ENCODE measurements around the gene GPR27. TPM values are rescaled to one million over a fixed set of nuclear protein-coding genes. Genes with fewer than 3 reads are reported as not detected.

Gene GPR27
- total RNA-seq, 1 donor: not detected

GRCh38 chr3:71722693-71723092, 31.0 kb upstream of the GPR27 start:
- Histone ChIP-seq H3K4me2 (ENCODE audit: insufficient read depth, low read length) (no peak overlapping the region), H3K36me3 (ENCODE audit: insufficient read depth, low read length) (no peaks in the 10 kb centered on the region), H2AFZ (ENCODE audit: low read length) (no peak overlapping the region), H3K9me3 (ENCODE audit: low read depth, low read length) (no peaks in the 10 kb centered on the region), H3K79me2 (ENCODE audit: insufficient read depth, low read length) (no peaks in the 10 kb centered on the region), H3K4me1 (ENCODE audit: insufficient read depth, low read length) (peaks cover 7% of the 10 kb centered on the region), H3K27ac (ENCODE audit: low read depth, low read length) (no peak overlapping the region), H3K27me3 (ENCODE audit: insufficient read depth, low read length) (peaks cover 47% of the 10 kb centered on the region), H3K4me3 (ENCODE audit: insufficient read depth, low read length) (no peak overlapping the region), H4K20me1 (ENCODE audit: insufficient read depth, low read length) (no peaks in the 10 kb centered on the region)
- no peak for TF ChIP-seq CTCF (IDR thresholded peaks at IDR 0.05; ENCODE audit: extremely low read depth, low read depth, low read length)
- no peak for DNase-seq (ENCODE audit: insufficient read length, low spot score, missing footprints)

DNA sequence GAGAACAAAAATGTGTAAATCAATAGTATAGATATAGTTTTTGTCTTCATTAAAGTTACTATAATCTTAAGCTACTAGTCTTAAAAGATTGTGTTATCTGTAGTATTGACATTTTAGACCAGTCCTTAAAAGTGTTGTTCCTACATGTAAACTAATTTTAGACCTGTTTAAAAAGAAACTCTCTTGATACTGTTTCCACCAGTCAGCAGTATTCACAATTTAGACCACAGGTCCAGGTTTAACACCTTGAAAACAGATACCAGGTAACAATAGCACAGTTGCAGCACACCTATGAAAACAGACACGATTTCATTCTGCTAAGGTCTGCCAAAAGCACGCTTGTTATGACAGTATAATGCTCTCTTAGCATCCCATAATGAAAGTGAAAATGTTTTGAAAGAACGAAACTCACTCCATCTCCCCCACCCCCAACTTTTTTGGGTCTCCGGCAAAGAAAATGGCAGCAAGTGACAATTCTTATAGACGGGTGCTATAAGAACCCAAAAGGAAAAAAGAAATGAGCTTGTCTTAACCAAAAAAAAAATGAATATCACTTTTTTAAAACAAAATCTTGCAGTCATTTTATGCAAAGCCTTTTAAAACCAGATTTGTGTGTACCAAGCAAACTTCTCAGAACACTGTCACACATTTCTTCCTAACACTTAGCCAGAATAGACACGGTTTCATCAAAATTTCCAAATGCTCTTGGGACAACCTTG, 30.0 kb upstream of the GPR27 start:
- H3K9me3 ChIP-seq (ENCODE audit: low read depth, low read length): no peaks in the 10 kb centered on the region
- H3K4me1 ChIP-seq (ENCODE audit: insufficient read depth, low read length): peaks cover 7% of the 10 kb centered on the region
- no peak overlapping the region for H2AFZ ChIP-seq (ENCODE audit: low read length)
- H4K20me1 ChIP-seq (ENCODE audit: insufficient read depth, low read length): no peaks in the 10 kb centered on the region
- H3K36me3 ChIP-seq (ENCODE audit: insufficient read depth, low read length): no peaks in the 10 kb centered on the region
- peaks cover 45% of the 10 kb centered on the region for H3K27me3 ChIP-seq (ENCODE audit: insufficient read depth, low read length)
- H3K4me2 ChIP-seq (ENCODE audit: insufficient read depth, low read length): no peak overlapping the region
- H3K27ac ChIP-seq (ENCODE audit: low read depth, low read length): no peak overlapping the region
- H3K79me2 ChIP-seq (ENCODE audit: insufficient read depth, low read length): no peaks in the 10 kb centered on the region
- DNase-seq (ENCODE audit: insufficient read length, low spot score, missing footprints): no peak
- H3K4me3 ChIP-seq (ENCODE audit: insufficient read depth, low read length): no peak overlapping the region
- no peak for TF ChIP-seq CTCF (IDR thresholded peaks at IDR 0.05; ENCODE audit: extremely low read depth, low read depth, low read length)

DNA sequence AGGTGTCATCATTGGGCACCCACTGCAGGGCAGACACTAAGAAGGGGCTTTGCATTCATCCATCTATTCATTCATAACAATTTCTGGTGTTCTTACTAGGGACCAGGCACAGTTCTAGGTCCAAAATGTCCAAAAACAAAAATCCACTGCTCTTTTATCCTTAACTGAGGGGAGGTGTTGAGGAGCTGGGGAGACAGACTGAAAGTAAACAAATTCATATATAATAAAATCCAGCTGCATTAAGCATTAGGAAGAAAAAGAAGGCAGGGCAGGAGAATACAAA, 29.5 kb upstream of the GPR27 start:
- no peak overlapping the region for H2AFZ ChIP-seq (ENCODE audit: low read length)
- H3K79me2 ChIP-seq (ENCODE audit: insufficient read depth, low read length): no peaks in the 10 kb centered on the region
- H3K27me3 ChIP-seq (ENCODE audit: insufficient read depth, low read length): peaks cover 46% of the 10 kb centered on the region
- DNase-seq (ENCODE audit: insufficient read length, low spot score, missing footprints): no peak
- H3K27ac ChIP-seq (ENCODE audit: low read depth, low read length): no peak overlapping the region
- H4K20me1 ChIP-seq (ENCODE audit: insufficient read depth, low read length): no peaks in the 10 kb centered on the region
- TF ChIP-seq CTCF (IDR thresholded peaks at IDR 0.05; ENCODE audit: extremely low read depth, low read depth, low read length): no peak
- no peaks in the 10 kb centered on the region for H3K9me3 ChIP-seq (ENCODE audit: low read depth, low read length)
- H3K4me1 ChIP-seq (ENCODE audit: insufficient read depth, low read length): peaks cover 7% of the 10 kb centered on the region
- H3K36me3 ChIP-seq (ENCODE audit: insufficient read depth, low read length): no peaks in the 10 kb centered on the region
- peak overlapping the region; percentile 73 for H3K4me3 ChIP-seq (ENCODE audit: insufficient read depth, low read length)
- peak overlapping the region; percentile 87 for H3K4me2 ChIP-seq (ENCODE audit: insufficient read depth, low read length)

GRCh38 chr3:71724584-71725270, 28.9 kb upstream of the GPR27 start:
- Histone ChIP-seq H3K79me2 (ENCODE audit: insufficient read depth, low read length) (no peaks in the 10 kb centered on the region), H3K27ac (ENCODE audit: low read depth, low read length) (no peak overlapping the region), H3K9me3 (ENCODE audit: low read depth, low read length) (no peaks in the 10 kb centered on the region), H4K20me1 (ENCODE audit: insufficient read depth, low read length) (no peaks in the 10 kb centered on the region), H3K27me3 (ENCODE audit: insufficient read depth, low read length) (peaks cover 46% of the 10 kb centered on the region), H2AFZ (ENCODE audit: low read length) (peak overlapping the region; percentile 76), H3K4me2 (ENCODE audit: insufficient read depth, low read length) (peak overlapping the region; percentile 87), H3K36me3 (ENCODE audit: insufficient read depth, low read length) (no peaks in the 10 kb centered on the region), H3K4me3 (ENCODE audit: insufficient read depth, low read length) (peak overlapping the region; percentile 73), H3K4me1 (ENCODE audit: insufficient read depth, low read length) (peaks cover 7% of the 10 kb centered on the region)
- peak; percentile 93 for DNase-seq (ENCODE audit: insufficient read length, low spot score, missing footprints)
- TF ChIP-seq CTCF (IDR thresholded peaks at IDR 0.05; ENCODE audit: extremely low read depth, low read depth, low read length): no peak
